H1 (cell line): ENCODE measurements around the gene VNN1.
"Not testable (repeated sequence)": the region's sequence is repeated elsewhere in the genome, so short reads cannot be mapped to it uniquely, and the experiment has no call there.

ENCODE experiments used
- CEBPB ChIP-seq: IDR thresholded peaks from 2 replicates; pipeline ENCODE4 v1.6.1; 2012; ENCODE audit warnings: low read depth, low read length
- CHD7 ChIP-seq: fragments of 300-600 bp; sonication (generic); IDR thresholded peaks from 2 replicates; pipeline ENCODE4 v1.7.1; 2012; ENCODE audit warnings: low read length, moderate library complexity, mild to moderate bottlenecking, inconsistent platforms; ENCODE audit not compliant: insufficient replicate concordance
- CTCF ChIP-seq, 3 experiments: IDR thresholded peaks; 1 replicate in 2 of 3; 2 replicates in 1 of 3; pipeline versions ENCODE4 v1.5.1 to v1.6.1; 2011; ENCODE audit warnings: low read length in 3 of 3, mild to moderate bottlenecking in 3 of 3, inconsistent platforms in 2 of 3, low read depth in 1 of 3, moderate library complexity in 1 of 3; ENCODE audit not compliant: insufficient read depth in 1 of 3; ENCODE audit errors: control extremely low read depth in 1 of 3
- FOSL1 ChIP-seq: IDR thresholded peaks from 2 replicates; pipeline ENCODE4 v1.6.1; 2011; ENCODE audit warnings: mild to moderate bottlenecking, low read depth, low read length, moderate library complexity; ENCODE audit not compliant: insufficient read depth
- GTF2F1 ChIP-seq: IDR thresholded peaks from 2 replicates; pipeline ENCODE4 v1.6.1; 2012; ENCODE audit warnings: low read depth, low read length, improper control_type of control experiment, borderline replicate concordance
- KDM1A ChIP-seq: fragments of 200-600, 300-600 bp; sonication (generic); IDR thresholded peaks from 2 replicates; pipeline ENCODE4 v1.7.1; 2016; ENCODE audit warnings: mild to moderate bottlenecking, low read length, borderline replicate concordance
- POLR2A ChIP-seq, 2 experiments: IDR thresholded peaks; 1 replicate in 1 of 2; 2 replicates in 1 of 2; pipeline ENCODE4 v1.6.1; 2011; ENCODE audit warnings: low read depth in 2 of 2, low read length in 2 of 2, mild to moderate bottlenecking in 2 of 2; ENCODE audit errors: control extremely low read depth in 1 of 2
- POLR2AphosphoS5 ChIP-seq: IDR thresholded peaks from 2 replicates; pipeline ENCODE4 v1.6.1; 2011; ENCODE audit warnings: low read depth, low read length
- RAD21 ChIP-seq, 2 experiments: IDR thresholded peaks in 1 of 2; conservative IDR thresholded peaks in 1 of 2; 2 replicates each; pipeline ENCODE4 v1.6.1; 2011; ENCODE audit warnings: low read depth in 2 of 2, low read length in 2 of 2, improper control_type of control experiment in 1 of 2, inconsistent platforms in 1 of 2, mild to moderate bottlenecking in 1 of 2, moderate library complexity in 1 of 2
- SRF ChIP-seq: IDR thresholded peaks from 2 replicates; pipeline ENCODE4 v1.6.1; 2011; ENCODE audit warnings: mild to moderate bottlenecking, low read depth, low read length, moderate library complexity
- TCF12 ChIP-seq: IDR thresholded peaks from 2 replicates; pipeline ENCODE4 v1.6.1; 2011; ENCODE audit warnings: low read depth, mild to moderate bottlenecking, low read length

- TF ChIP-seq CHD7; TCF12; FOSL1; CTCF (IDR thresholded peaks at IDR 0.05; ENCODE audit: control extremely low read depth in 1 of 3, insufficient read depth in 1 of 3, low read depth in 1 of 3, low read length in 3 of 3); KDM1A; POLR2AphosphoS5; CEBPB; POLR2A (IDR thresholded peaks at IDR 0.05; ENCODE audit: control extremely low read depth in 1 of 2, low read depth in 2 of 2, low read length in 2 of 2); RAD21 (IDR thresholded peaks at IDR 0.05 in 1 of 2, conservative IDR thresholded peaks at IDR 0.05 in 1 of 2; ENCODE audit: low read depth in 2 of 2, low read length in 2 of 2); GTF2F1; SRF: not testable (repeated sequence)
Observed at GRCh38 chr6:132637135-132637534, 76.7 kb downstream of the VNN1 start.
